NB4 (cell line): Measurements from ENCODE around the gene CA12.

Experiments used
- MYC ChIP-seq: IDR thresholded peaks from 2 replicates; pipeline ENCODE4 v1.6.1; 2011; ENCODE audit warnings: low read depth, low read length
- POLR2A ChIP-seq: IDR thresholded peaks from 2 replicates; pipeline ENCODE4 v1.6.1; 2011; ENCODE audit warnings: mild to moderate bottlenecking; ENCODE audit not compliant: insufficient read length; ENCODE audit errors: extremely low read depth
- TF ChIP-seq, protein P1 (sequence below): IDR thresholded peaks from one replicate; pipeline ENCODE4 v1.5.1; 2012; ENCODE audit warnings: low read depth, low read length
- TF ChIP-seq, protein P2 (sequence below): IDR thresholded peaks from 2 replicates; pipeline ENCODE4 v1.6.1; 2011; ENCODE audit warnings: low read depth, low read length

DNA sequence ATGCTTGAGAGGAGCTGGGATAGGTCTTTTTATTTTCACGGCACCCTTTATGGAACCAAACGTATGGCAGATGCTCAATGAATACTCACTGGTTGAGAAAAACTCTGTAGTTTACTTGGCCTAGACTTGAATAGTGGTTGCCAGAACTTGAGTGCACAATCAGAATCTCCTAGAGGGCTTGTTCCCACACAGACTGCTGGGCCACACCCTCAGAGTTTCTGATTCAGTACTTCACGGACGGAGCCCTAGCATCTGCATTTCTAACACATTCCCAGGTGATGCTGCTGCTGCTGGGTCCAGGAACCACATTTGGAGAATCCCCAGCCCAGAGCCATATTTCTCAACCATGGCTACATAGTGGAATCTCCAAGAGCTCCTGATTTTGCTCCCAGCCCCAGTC lies 24.6 kb downstream of the CA12 start:
- TF ChIP-seq, protein P1, sequence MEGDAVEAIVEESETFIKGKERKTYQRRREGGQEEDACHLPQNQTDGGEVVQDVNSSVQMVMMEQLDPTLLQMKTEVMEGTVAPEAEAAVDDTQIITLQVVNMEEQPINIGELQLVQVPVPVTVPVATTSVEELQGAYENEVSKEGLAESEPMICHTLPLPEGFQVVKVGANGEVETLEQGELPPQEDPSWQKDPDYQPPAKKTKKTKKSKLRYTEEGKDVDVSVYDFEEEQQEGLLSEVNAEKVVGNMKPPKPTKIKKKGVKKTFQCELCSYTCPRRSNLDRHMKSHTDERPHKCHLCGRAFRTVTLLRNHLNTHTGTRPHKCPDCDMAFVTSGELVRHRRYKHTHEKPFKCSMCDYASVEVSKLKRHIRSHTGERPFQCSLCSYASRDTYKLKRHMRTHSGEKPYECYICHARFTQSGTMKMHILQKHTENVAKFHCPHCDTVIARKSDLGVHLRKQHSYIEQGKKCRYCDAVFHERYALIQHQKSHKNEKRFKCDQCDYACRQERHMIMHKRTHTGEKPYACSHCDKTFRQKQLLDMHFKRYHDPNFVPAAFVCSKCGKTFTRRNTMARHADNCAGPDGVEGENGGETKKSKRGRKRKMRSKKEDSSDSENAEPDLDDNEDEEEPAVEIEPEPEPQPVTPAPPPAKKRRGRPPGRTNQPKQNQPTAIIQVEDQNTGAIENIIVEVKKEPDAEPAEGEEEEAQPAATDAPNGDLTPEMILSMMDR = no peak
- TF ChIP-seq, protein P2, sequence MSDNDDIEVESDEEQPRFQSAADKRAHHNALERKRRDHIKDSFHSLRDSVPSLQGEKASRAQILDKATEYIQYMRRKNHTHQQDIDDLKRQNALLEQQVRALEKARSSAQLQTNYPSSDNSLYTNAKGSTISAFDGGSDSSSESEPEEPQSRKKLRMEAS = no peak
- TF ChIP-seq POLR2A (no peak), MYC (no peak)
